Smooth muscle cell (in vitro differentiated cells): ENCODE data around the gene C1D. TPM values are rescaled to one million over a fixed set of nuclear protein-coding genes. Genes with fewer than 3 reads are reported as not detected.
"Not testable (repeated sequence)": the region's sequence is repeated elsewhere in the genome, so short reads cannot be mapped to it uniquely, and the experiment has no call there.

Source experiments
- DNase-seq: peaks from one replicate; lab custom pipeline; 2025; ENCODE audit not compliant: unreplicated experiment; lab: John Stamatoyannopoulos, UW
- H2AFZ ChIP-seq: fragments of 200-600 bp; sonication (generic); 2 replicates; pipeline ENCODE4 v1.6.0; 2016; ENCODE audit warnings: antibody characterized with exemption, low read depth, mild to moderate bottlenecking
- H3F3A ChIP-seq: fragments of 200-600 bp; sonication (generic); 2 replicates; pipeline ENCODE4 v1.6.0; 2017; ENCODE audit warnings: antibody characterized with exemption, low read depth
- H3K27ac ChIP-seq: fragments of 200-600 bp; sonication (generic); 2 replicates; pipeline ENCODE4 v1.5.1; 2016; ENCODE audit warnings: low read depth, mild to moderate bottlenecking
- H3K27me3 ChIP-seq: fragments of 200-600 bp; sonication (generic); 2 replicates; pipeline ENCODE4 v1.6.1; 2016; ENCODE audit warnings: low read depth, mild to moderate bottlenecking
- H3K36me3 ChIP-seq: fragments of 200-600 bp; sonication (generic); 2 replicates; pipeline ENCODE4 v1.5.1; 2016; ENCODE audit warnings: low read depth
- H3K4me1 ChIP-seq: fragments of 200-600 bp; sonication (generic); 2 replicates; pipeline ENCODE4 v1.5.1; 2016; ENCODE audit warnings: low read depth
- H3K4me2 ChIP-seq: fragments of 200-600 bp; sonication (generic); 2 replicates; pipeline ENCODE4 v1.6.0; 2016; ENCODE audit warnings: mild to moderate bottlenecking
- H3K4me3 ChIP-seq: fragments of 200-600 bp; sonication (generic); 2 replicates; pipeline ENCODE4 v1.5.1; 2016; ENCODE audit warnings: mild to moderate bottlenecking
- H3K79me2 ChIP-seq: fragments of 200-600 bp; sonication (generic); 2 replicates; pipeline ENCODE4 v1.6.0; 2016; ENCODE audit warnings: low read depth, mild to moderate bottlenecking
- H3K9ac ChIP-seq: fragments of 200-600 bp; sonication (generic); 2 replicates; pipeline ENCODE4 v1.6.0; 2016; ENCODE audit warnings: low read depth
- H3K9me3 ChIP-seq: fragments of 200-600 bp; sonication (generic); replicated peaks from 2 replicates; pipeline ENCODE4 v1.5.1; 2016; ENCODE audit warnings: low read depth
- H4K20me1 ChIP-seq: fragments of 200-600 bp; sonication (generic); 2 replicates; pipeline ENCODE4 v1.6.0; 2016; ENCODE audit warnings: low read depth
- CTCF ChIP-seq: fragments of 200-600 bp; sonication (generic); IDR thresholded peaks from 2 replicates; pipeline ENCODE4 v1.5.1; 2017; ENCODE audit warnings: borderline replicate concordance, mild to moderate bottlenecking, antibody characterized with exemption; ENCODE audit not compliant: insufficient read depth, poor library complexity, severe bottlenecking
- WGBS: methylation state at CpG from one replicate; pipeline ENCODE4 v1.1.7; 2016; ENCODE audit warnings: low lambda C conversion rate; 5-methylcytosine and 5-hydroxymethylcytosine counted together
- polyA plus RNA-seq: library from polyadenylated mRNA; unstranded; fragments of >200 nt; fragmentation: Nextera tagmentation; extraction: Ambion mirVana; gene quantifications from 2 replicates; pipeline ENCODE4 v1.2.1, GENCODE V29; 2016
- total RNA-seq: library from RNA; depleted of rRNA; stranded (reverse); fragments of >200 nt; gene quantifications from 2 replicates; pipeline ENCODE4 v1.2.3, GENCODE V29; 2014

C1D gene
- total and polyA plus RNA-seq, 2 experiments from 2014 or later: 25.8 to 53.8 TPM

- Histone ChIP-seq H3K79me2 (no peaks in the 10 kb centered on the region), H3K27ac (no peak overlapping the region), H3K4me2 (no peak overlapping the region), H3K9ac (no peak overlapping the region), H2AFZ (no peak overlapping the region), H3F3A (no peaks in the 10 kb centered on the region), H4K20me1 (no peaks in the 10 kb centered on the region), H3K9me3 (no peaks in the 10 kb centered on the region), H3K4me3 (no peak overlapping the region), H3K36me3 (no peaks in the 10 kb centered on the region), H3K4me1 (no peaks in the 10 kb centered on the region), H3K27me3 (peaks cover 5% of the 10 kb centered on the region)
- 76% methylated on average over 4 of the region's 4 CpGs for WGBS
- DNase-seq: no peak
- TF ChIP-seq CTCF: no peak
These were observed 23.4 kb upstream of the C1D start for GRCh38 chr2:68086166-68086565.

- Histone ChIP-seq H4K20me1 (no peaks in the 10 kb centered on the region), H3K9ac (no peak overlapping the region), H3K4me3 (no peak overlapping the region), H3K4me2 (no peak overlapping the region), H3K9me3 (no peaks in the 10 kb centered on the region), H3K79me2 (no peaks in the 10 kb centered on the region), H3K27me3 (peaks cover 5% of the 10 kb centered on the region), H3F3A (no peaks in the 10 kb centered on the region), H2AFZ (no peak overlapping the region), H3K4me1 (no peaks in the 10 kb centered on the region), H3K36me3 (no peaks in the 10 kb centered on the region), H3K27ac (no peak overlapping the region)
- 93% methylated on average over 1 of the region's 1 CpG for WGBS
- no peak for TF ChIP-seq CTCF
- DNase-seq: no peak
These were observed 20.5 kb upstream of the C1D start for GRCh38 chr2:68083346-68083745.

- Histone ChIP-seq H3K36me3 (no peaks in the 10 kb centered on the region), H3K27ac (no peak overlapping the region), H2AFZ (no peak overlapping the region), H3K79me2 (no peaks in the 10 kb centered on the region), H3K4me2 (no peak overlapping the region), H3F3A (no peaks in the 10 kb centered on the region), H3K4me1 (no peaks in the 10 kb centered on the region), H3K4me3 (no peak overlapping the region), H4K20me1 (no peaks in the 10 kb centered on the region), H3K9ac (no peak overlapping the region), H3K9me3 (no peaks in the 10 kb centered on the region), H3K27me3 (peaks cover 37% of the 10 kb centered on the region)
- 82% methylated on average over 6 of the region's 6 CpGs for WGBS
- no peak for TF ChIP-seq CTCF
- no peak for DNase-seq
These were observed 11.2 kb upstream of the C1D start for GRCh38 chr2:68074050-68074449.

- peaks cover 19% of the 10 kb centered on the region for H4K20me1 ChIP-seq
- H3F3A ChIP-seq, H3K9me3 ChIP-seq, H3K36me3 ChIP-seq, DNase-seq, H3K27me3 ChIP-seq: not testable (repeated sequence)
- peaks cover 36% of the 10 kb centered on the region for H3K79me2 ChIP-seq
- peak overlapping the region; percentile 98 for H3K27ac ChIP-seq
- H3K4me3 ChIP-seq: peak overlapping the region; percentile 83
- peak overlapping the region; percentile 98 for H3K9ac ChIP-seq
- H2AFZ ChIP-seq: peak overlapping the region; percentile 81
- peaks cover 24% of the 10 kb centered on the region for H3K4me1 ChIP-seq
- WGBS: 57% methylated on average over 19 of the region's 19 CpGs
- H3K4me2 ChIP-seq: peak overlapping the region; percentile 96
These were observed 1.2 kb upstream of the C1D start for GRCh38 chr2:68063797-68064646.
